Measurements from ENCODE around the gene SMARCD3.

DNA sequence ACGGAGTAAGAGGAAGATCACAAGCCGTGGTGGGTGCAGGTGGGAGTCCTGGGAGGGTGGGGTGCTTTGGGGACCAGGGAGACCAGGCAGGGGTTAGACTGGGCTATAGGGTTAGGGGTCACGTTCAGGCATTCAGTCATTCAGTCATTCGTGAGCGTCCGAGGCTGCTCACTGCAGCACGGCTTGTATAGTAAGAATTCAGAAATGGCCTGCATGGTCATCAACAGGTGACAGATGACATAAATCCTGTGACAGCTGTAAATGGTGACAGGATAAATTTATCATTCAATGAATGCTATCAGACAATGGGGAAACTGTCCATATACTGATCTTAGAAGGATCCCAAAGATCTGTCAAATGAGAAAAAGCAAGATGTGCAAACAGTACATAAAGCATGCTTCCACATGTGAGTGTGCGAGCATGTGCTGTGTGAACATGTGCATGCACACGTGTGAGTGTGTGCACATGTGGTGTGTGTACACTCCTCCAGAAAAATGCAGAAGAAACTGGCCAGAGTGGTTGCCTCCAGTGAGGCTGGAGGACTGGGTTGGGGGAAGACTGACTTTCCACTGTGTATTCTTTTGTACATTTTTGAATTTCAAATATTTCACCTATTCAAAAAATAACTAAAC lies 32.0 kb upstream of the SMARCD3 start:
- TF ChIP-seq, protein P1, sequence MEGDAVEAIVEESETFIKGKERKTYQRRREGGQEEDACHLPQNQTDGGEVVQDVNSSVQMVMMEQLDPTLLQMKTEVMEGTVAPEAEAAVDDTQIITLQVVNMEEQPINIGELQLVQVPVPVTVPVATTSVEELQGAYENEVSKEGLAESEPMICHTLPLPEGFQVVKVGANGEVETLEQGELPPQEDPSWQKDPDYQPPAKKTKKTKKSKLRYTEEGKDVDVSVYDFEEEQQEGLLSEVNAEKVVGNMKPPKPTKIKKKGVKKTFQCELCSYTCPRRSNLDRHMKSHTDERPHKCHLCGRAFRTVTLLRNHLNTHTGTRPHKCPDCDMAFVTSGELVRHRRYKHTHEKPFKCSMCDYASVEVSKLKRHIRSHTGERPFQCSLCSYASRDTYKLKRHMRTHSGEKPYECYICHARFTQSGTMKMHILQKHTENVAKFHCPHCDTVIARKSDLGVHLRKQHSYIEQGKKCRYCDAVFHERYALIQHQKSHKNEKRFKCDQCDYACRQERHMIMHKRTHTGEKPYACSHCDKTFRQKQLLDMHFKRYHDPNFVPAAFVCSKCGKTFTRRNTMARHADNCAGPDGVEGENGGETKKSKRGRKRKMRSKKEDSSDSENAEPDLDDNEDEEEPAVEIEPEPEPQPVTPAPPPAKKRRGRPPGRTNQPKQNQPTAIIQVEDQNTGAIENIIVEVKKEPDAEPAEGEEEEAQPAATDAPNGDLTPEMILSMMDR (IDR thresholded peaks at IDR 0.05; ENCODE audit: insufficient read depth, low read length) = no peak
- TF ChIP-seq, protein P2, sequence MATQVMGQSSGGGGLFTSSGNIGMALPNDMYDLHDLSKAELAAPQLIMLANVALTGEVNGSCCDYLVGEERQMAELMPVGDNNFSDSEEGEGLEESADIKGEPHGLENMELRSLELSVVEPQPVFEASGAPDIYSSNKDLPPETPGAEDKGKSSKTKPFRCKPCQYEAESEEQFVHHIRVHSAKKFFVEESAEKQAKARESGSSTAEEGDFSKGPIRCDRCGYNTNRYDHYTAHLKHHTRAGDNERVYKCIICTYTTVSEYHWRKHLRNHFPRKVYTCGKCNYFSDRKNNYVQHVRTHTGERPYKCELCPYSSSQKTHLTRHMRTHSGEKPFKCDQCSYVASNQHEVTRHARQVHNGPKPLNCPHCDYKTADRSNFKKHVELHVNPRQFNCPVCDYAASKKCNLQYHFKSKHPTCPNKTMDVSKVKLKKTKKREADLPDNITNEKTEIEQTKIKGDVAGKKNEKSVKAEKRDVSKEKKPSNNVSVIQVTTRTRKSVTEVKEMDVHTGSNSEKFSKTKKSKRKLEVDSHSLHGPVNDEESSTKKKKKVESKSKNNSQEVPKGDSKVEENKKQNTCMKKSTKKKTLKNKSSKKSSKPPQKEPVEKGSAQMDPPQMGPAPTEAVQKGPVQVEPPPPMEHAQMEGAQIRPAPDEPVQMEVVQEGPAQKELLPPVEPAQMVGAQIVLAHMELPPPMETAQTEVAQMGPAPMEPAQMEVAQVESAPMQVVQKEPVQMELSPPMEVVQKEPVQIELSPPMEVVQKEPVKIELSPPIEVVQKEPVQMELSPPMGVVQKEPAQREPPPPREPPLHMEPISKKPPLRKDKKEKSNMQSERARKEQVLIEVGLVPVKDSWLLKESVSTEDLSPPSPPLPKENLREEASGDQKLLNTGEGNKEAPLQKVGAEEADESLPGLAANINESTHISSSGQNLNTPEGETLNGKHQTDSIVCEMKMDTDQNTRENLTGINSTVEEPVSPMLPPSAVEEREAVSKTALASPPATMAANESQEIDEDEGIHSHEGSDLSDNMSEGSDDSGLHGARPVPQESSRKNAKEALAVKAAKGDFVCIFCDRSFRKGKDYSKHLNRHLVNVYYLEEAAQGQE (IDR thresholded peaks at IDR 0.05; ENCODE audit: insufficient replicate concordance, low read depth) = no peak
- no peak for TF ChIP-seq POLR2AphosphoS5 (IDR thresholded peaks at IDR 0.05; ENCODE audit: low read depth)
- TF ChIP-seq GABPA (IDR thresholded peaks at IDR 0.05; ENCODE audit: low read depth) = no peak
